HG02852 (cell line): ENCODE data around the gene DERL3.

Source experiments
- ATAC-seq: cut with Tn5 transposase; IDR thresholded peaks from one replicate; pipeline ENCODE4 v1.9.1; 2021; ENCODE audit warnings: mild to moderate bottlenecking, moderate library complexity; ENCODE audit not compliant: unreplicated experiment

The DERL3 gene

GRCh38 chr22:23806837-23807236 is 32.0 kb downstream of the DERL3 start:
- no peak for ATAC-seq

- ATAC-seq: no peak
These were observed 34.0 kb downstream of the DERL3 start for GRCh38 chr22:23804781-23805291.

- no peak for ATAC-seq
These were observed 35.6 kb downstream of the DERL3 start for GRCh38 chr22:23803001-23803819.

- no peak for ATAC-seq
These were observed 36.9 kb downstream of the DERL3 start for GRCh38 chr22:23801886-23802377.

- no peak for ATAC-seq
These were observed 37.5 kb downstream of the DERL3 start for GRCh38 chr22:23801238-23801821.

- no peak for ATAC-seq
These were observed 38.2 kb downstream of the DERL3 start for GRCh38 chr22:23800297-23801237.

- no peak for ATAC-seq
These were observed 42.3 kb downstream of the DERL3 start for GRCh38 chr22:23796461-23796860.

- no peak for ATAC-seq
These were observed 45.5 kb downstream of the DERL3 start for GRCh38 chr22:23793326-23793725.

GRCh38 chr22:23791738-23792645 is 46.8 kb downstream of the DERL3 start:
- no peak for ATAC-seq

GRCh38 chr22:23790819-23791737 is 47.7 kb downstream of the DERL3 start:
- no peak for ATAC-seq

GRCh38 chr22:23789638-23790037 is 49.2 kb downstream of the DERL3 start:
- ATAC-seq: no peak

GRCh38 chr22:23789121-23789520 is 49.7 kb downstream of the DERL3 start:
- no peak for ATAC-seq

- no peak for ATAC-seq
These were observed 50.9 kb downstream of the DERL3 start for GRCh38 chr22:23787910-23788309.

GRCh38 chr22:23787600-23787896 is 51.3 kb downstream of the DERL3 start:
- ATAC-seq: no peak

GRCh38 chr22:23786752-23787599 is 51.8 kb downstream of the DERL3 start, which contains the start of gene SMARCB1:
SMARCB1 (plus strand) TSS chr22:23786966; CDS start chr22:23787170, 204 bp downstream.
- peak; percentile 72 for ATAC-seq

- no peak for ATAC-seq
These were observed 52.5 kb downstream of the DERL3 start for GRCh38 chr22:23786261-23786710.
